ENCODE measurements around the gene TTC6.

TTC6 gene

GRCh38 chr14:37600880-37601741 is 5.7 kb downstream of the TTC6 start:
- no peak overlapping the region for H3K27ac ChIP-seq
- no peak for DNase-seq (ENCODE audit: low spot score)
- no peak overlapping the region for H3K4me3 ChIP-seq
- TF ChIP-seq CTCF (IDR thresholded peaks at IDR 0.05) = no peak

- no peak for DNase-seq (ENCODE audit: low spot score)
- no peak overlapping the region for H3K4me3 ChIP-seq
- no peak overlapping the region for H3K27ac ChIP-seq
- TF ChIP-seq CTCF (IDR thresholded peaks at IDR 0.05) = no peak
These were observed 6.4 kb downstream of the TTC6 start for GRCh38 chr14:37601865-37602264.

- H3K27ac ChIP-seq = no peak overlapping the region
- no peak for DNase-seq (ENCODE audit: low spot score)
- no peak overlapping the region for H3K4me3 ChIP-seq
- no peak for TF ChIP-seq CTCF (IDR thresholded peaks at IDR 0.05)
These were observed 7.4 kb downstream of the TTC6 start for GRCh38 chr14:37602605-37603453.

- Histone ChIP-seq H3K4me3 (no peak overlapping the region), H3K27ac (no peak overlapping the region)
- no peak for TF ChIP-seq CTCF (IDR thresholded peaks at IDR 0.05)
- DNase-seq (ENCODE audit: low spot score) = no peak
These were observed 8.3 kb downstream of the TTC6 start for GRCh38 chr14:37603688-37604251.

GRCh38 chr14:37606678-37607077 is 11.2 kb downstream of the TTC6 start:
- TF ChIP-seq CTCF (IDR thresholded peaks at IDR 0.05) = no peak
- Histone ChIP-seq H3K4me3 (no peak overlapping the region), H3K27ac (no peak overlapping the region)
- DNase-seq (ENCODE audit: low spot score) = no peak

- no peak for TF ChIP-seq CTCF (IDR thresholded peaks at IDR 0.05)
- Histone ChIP-seq H3K27ac (no peak overlapping the region), H3K4me3 (no peak overlapping the region)
- no peak for DNase-seq (ENCODE audit: low spot score)
These were observed 13.2 kb downstream of the TTC6 start for GRCh38 chr14:37608649-37609048.
